Astrocyte (in vitro differentiated cells and primary cell): Measurements from ENCODE around the gene FBXL7. TPM values are rescaled to one million over a fixed set of nuclear protein-coding genes. Genes with fewer than 3 reads are reported as not detected.

Experiments
- DNase-seq: peaks from one replicate; pipeline ENCODE4 v3.0.0-alpha.2; 2010; ENCODE audit warnings: low read depth
- FAIRE-seq: peaks from 2 replicates; lab custom pipeline; 2011; peaks lifted over from hg19 to GRCh38; lab: Jason Lieb, UNC
- H2AFZ ChIP-seq: 2 replicates; pipeline ENCODE4 v1.6.0; 2012; ENCODE audit warnings: low read depth, low read length, inconsistent platforms
- H3K27ac ChIP-seq: 2 replicates; pipeline ENCODE4 v1.5.1; 2011; ENCODE audit warnings: low read depth, low read length, inconsistent platforms
- H3K27me3 ChIP-seq: 2 replicates; pipeline ENCODE4 v1.6.0; 2011; ENCODE audit warnings: low read length, inconsistent platforms; ENCODE audit not compliant: insufficient read depth
- H3K36me3 ChIP-seq: 2 replicates; pipeline ENCODE4 v1.5.1; 2011; ENCODE audit warnings: low read length, inconsistent platforms; ENCODE audit not compliant: insufficient read depth
- H3K4me1 ChIP-seq: 2 replicates; pipeline ENCODE4 v1.5.1; 2011; ENCODE audit warnings: low read length, inconsistent platforms; ENCODE audit not compliant: insufficient read depth
- H3K4me2 ChIP-seq: 2 replicates; pipeline ENCODE4 v1.6.0; 2012; ENCODE audit warnings: low read length, inconsistent platforms
- H3K4me3 ChIP-seq: 2 replicates; pipeline ENCODE4 v1.5.1; 2011; ENCODE audit warnings: low read depth, mild to moderate bottlenecking, low read length, inconsistent platforms; ENCODE audit not compliant: insufficient read depth
- H3K79me2 ChIP-seq: 2 replicates; pipeline ENCODE4 v1.6.0; 2012; ENCODE audit warnings: mild to moderate bottlenecking, low read length, inconsistent platforms; ENCODE audit not compliant: insufficient read depth
- H3K9ac ChIP-seq: 2 replicates; pipeline ENCODE4 v1.6.0; 2012; ENCODE audit warnings: mild to moderate bottlenecking, low read length, inconsistent platforms
- H3K9me3 ChIP-seq: 2 replicates; pipeline ENCODE4 v1.5.1; 2012; ENCODE audit warnings: low read depth, mild to moderate bottlenecking, low read length, inconsistent platforms; ENCODE audit not compliant: insufficient read depth
- H4K20me1 ChIP-seq: 2 replicates; pipeline ENCODE4 v1.6.0; 2012; ENCODE audit warnings: low read length, inconsistent platforms; ENCODE audit not compliant: insufficient read depth
- H3K27ac Mint-ChIP-seq: one replicate; pipeline ENCODE4 v1.8.0; 2021; ENCODE audit warnings: mild to moderate bottlenecking, mixed read lengths; ENCODE audit not compliant: unreplicated experiment
- H3K27me3 Mint-ChIP-seq: one replicate; pipeline ENCODE4 v1.8.0; 2021; ENCODE audit warnings: low read depth, mixed read lengths; ENCODE audit not compliant: unreplicated experiment
- H3K36me3 Mint-ChIP-seq: one replicate; pipeline ENCODE4 v1.8.0; 2021; ENCODE audit warnings: low read depth, mixed read lengths; ENCODE audit not compliant: unreplicated experiment
- H3K4me1 Mint-ChIP-seq: one replicate; pipeline ENCODE4 v1.8.0; 2021; ENCODE audit warnings: low read depth, mixed read lengths; ENCODE audit not compliant: unreplicated experiment
- H3K4me3 Mint-ChIP-seq: one replicate; pipeline ENCODE4 v1.8.0; 2021; ENCODE audit warnings: mild to moderate bottlenecking, moderate library complexity, mixed read lengths; ENCODE audit not compliant: unreplicated experiment
- H3K9me3 Mint-ChIP-seq: one replicate; pipeline ENCODE4 v1.8.0; 2021; ENCODE audit warnings: mild to moderate bottlenecking, mixed read lengths; ENCODE audit not compliant: unreplicated experiment
- EZH2 ChIP-seq: IDR thresholded peaks from 2 replicates; pipeline ENCODE4 v1.6.1; 2012; ENCODE audit warnings: mild to moderate bottlenecking, low read length, inconsistent platforms; ENCODE audit not compliant: insufficient read depth
- total RNA-seq: library from RNA; stranded (reverse); gene quantifications from 2 replicates; pipeline ENCODE4 v1.2.1, GENCODE V29; 2021
- TF ChIP-seq, protein P1 (sequence below): IDR thresholded peaks from 2 replicates; pipeline ENCODE4 v1.5.1; 2011; ENCODE audit warnings: low read depth, mild to moderate bottlenecking, inconsistent platforms, low read length, moderate library complexity; ENCODE audit not compliant: insufficient read depth

Gene FBXL7
- total RNA-seq, 1 donor from 2014 or later, result 21.0 TPM

DNA sequence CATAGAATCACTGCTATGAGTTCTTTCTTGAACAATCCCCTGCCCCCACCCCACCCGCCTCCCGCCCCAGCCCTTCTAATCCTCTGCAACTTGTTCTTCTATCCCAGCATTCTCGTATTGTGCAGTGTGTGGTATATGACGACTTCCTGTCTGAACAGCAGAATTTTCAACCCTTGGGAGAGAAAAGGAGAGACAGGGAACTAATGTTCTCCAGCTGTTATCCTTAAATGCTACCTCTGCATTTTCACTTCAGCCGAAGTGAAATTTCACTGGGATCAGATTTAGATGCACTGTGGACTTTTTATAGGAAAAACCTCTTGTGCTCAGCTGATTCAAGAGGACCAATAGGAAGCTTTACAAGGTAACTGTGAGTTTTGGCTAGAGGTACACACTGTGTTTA lies 2.2 kb downstream of the FBXL7 start:
- Mint-ChIP-seq H3K4me3 (peak overlapping the region; percentile 93), H3K4me1 (peaks cover 17% of the 10 kb centered on the region), H3K27me3 (no peaks in the 10 kb centered on the region), H3K36me3 (no peaks in the 10 kb centered on the region), H3K27ac (peak overlapping the region; percentile 86), H3K9me3 (no peaks in the 10 kb centered on the region)
- DNase-seq, result peak; percentile 50
- no peak for TF ChIP-seq EZH2
- TF ChIP-seq, protein P1, sequence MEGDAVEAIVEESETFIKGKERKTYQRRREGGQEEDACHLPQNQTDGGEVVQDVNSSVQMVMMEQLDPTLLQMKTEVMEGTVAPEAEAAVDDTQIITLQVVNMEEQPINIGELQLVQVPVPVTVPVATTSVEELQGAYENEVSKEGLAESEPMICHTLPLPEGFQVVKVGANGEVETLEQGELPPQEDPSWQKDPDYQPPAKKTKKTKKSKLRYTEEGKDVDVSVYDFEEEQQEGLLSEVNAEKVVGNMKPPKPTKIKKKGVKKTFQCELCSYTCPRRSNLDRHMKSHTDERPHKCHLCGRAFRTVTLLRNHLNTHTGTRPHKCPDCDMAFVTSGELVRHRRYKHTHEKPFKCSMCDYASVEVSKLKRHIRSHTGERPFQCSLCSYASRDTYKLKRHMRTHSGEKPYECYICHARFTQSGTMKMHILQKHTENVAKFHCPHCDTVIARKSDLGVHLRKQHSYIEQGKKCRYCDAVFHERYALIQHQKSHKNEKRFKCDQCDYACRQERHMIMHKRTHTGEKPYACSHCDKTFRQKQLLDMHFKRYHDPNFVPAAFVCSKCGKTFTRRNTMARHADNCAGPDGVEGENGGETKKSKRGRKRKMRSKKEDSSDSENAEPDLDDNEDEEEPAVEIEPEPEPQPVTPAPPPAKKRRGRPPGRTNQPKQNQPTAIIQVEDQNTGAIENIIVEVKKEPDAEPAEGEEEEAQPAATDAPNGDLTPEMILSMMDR, result no peak
- Histone ChIP-seq H3K4me2 (peak overlapping the region; percentile 100), H3K79me2 (peaks cover 62% of the 10 kb centered on the region), H2AFZ (peak overlapping the region; percentile 62), H3K9ac (peak overlapping the region; percentile 84), H4K20me1 (peaks cover 28% of the 10 kb centered on the region), H3K36me3 (no peaks in the 10 kb centered on the region), H3K4me1 (peaks cover 6% of the 10 kb centered on the region), H3K27me3 (no peaks in the 10 kb centered on the region), H3K27ac (peak overlapping the region; percentile 17), H3K9me3 (no peaks in the 10 kb centered on the region), H3K4me3 (peak overlapping the region; percentile 89)
- FAIRE-seq, result no peak

DNA sequence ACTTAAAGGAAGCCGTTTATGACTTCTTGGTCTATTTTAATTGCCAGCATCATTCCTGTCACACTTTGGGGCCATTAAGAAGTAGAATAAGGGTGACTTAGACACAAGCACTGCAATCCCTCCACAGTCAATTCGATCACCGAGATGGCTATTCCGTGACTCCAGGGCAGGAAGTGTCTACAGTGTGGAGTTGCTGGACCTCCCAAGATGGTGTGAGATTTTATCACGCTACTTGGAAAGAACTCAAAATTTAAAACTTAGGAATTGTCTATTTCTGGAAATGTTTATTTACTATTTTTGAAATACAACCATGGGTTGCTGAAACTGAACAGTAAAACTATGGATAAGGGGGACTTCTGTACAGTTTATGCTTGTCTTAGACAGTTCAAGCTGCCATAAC lies 6.2 kb downstream of the FBXL7 start:
- Mint-ChIP-seq H3K9me3 (no peaks in the 10 kb centered on the region), H3K27ac (no peak overlapping the region), H3K27me3 (no peaks in the 10 kb centered on the region), H3K4me1 (peaks cover 26% of the 10 kb centered on the region), H3K4me3 (no peak overlapping the region), H3K36me3 (no peaks in the 10 kb centered on the region)
- TF ChIP-seq EZH2, result no peak
- TF ChIP-seq, protein P1, result no peak
- Histone ChIP-seq H3K4me1 (peaks cover 16% of the 10 kb centered on the region), H4K20me1 (peaks cover 44% of the 10 kb centered on the region), H3K36me3 (no peaks in the 10 kb centered on the region), H3K27ac (no peak overlapping the region), H3K9me3 (no peaks in the 10 kb centered on the region), H2AFZ (no peak overlapping the region), H3K4me3 (no peak overlapping the region), H3K79me2 (peaks cover 80% of the 10 kb centered on the region), H3K27me3 (no peaks in the 10 kb centered on the region), H3K4me2 (no peak overlapping the region), H3K9ac (no peak overlapping the region)
- FAIRE-seq (no peak), DNase-seq (no peak)

DNA sequence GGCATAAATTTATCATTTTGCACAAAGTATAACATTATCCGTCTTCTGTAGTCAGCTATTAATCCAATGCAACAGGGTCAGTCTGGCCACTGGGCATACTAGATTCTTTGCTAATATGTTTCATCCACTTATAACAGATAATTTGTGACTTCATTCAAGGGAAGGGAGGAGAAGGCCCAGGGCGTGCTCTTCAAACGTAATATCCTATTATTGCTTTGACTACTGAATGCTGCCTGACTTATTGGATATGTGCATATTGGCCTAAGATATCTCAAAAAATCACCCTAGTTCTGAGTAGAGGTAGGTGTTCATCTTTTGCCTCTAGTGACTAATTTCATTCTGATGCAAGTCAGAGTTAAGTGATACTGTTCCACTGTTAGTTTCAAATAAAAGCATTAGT lies 6.9 kb downstream of the FBXL7 start:
- Histone ChIP-seq H3K4me2 (no peak overlapping the region), H3K27ac (no peak overlapping the region), H3K9ac (no peak overlapping the region), H2AFZ (no peak overlapping the region), H4K20me1 (peaks cover 50% of the 10 kb centered on the region), H3K4me1 (peaks cover 16% of the 10 kb centered on the region), H3K27me3 (no peaks in the 10 kb centered on the region), H3K36me3 (no peaks in the 10 kb centered on the region), H3K4me3 (no peak overlapping the region), H3K79me2 (peaks cover 74% of the 10 kb centered on the region), H3K9me3 (no peaks in the 10 kb centered on the region)
- Mint-ChIP-seq H3K4me1 (peaks cover 26% of the 10 kb centered on the region), H3K36me3 (no peaks in the 10 kb centered on the region), H3K27me3 (no peaks in the 10 kb centered on the region), H3K4me3 (no peak overlapping the region), H3K27ac (no peak overlapping the region), H3K9me3 (no peaks in the 10 kb centered on the region)
- no peak for FAIRE-seq
- TF ChIP-seq EZH2, result no peak
- TF ChIP-seq, protein P1, result no peak
- DNase-seq, result no peak
